ENCODE data around the gene COL6A2. TPM values are rescaled to one million over a fixed set of nuclear protein-coding genes. Genes with fewer than 3 reads are reported as not detected.
"Not testable (repeated sequence)": the region's sequence is repeated elsewhere in the genome, so short reads cannot be mapped to it uniquely, and the experiment has no call there.

The COL6A2 gene
- total RNA-seq, 1 donor from 2014 or later: 1,821 TPM

DNA sequence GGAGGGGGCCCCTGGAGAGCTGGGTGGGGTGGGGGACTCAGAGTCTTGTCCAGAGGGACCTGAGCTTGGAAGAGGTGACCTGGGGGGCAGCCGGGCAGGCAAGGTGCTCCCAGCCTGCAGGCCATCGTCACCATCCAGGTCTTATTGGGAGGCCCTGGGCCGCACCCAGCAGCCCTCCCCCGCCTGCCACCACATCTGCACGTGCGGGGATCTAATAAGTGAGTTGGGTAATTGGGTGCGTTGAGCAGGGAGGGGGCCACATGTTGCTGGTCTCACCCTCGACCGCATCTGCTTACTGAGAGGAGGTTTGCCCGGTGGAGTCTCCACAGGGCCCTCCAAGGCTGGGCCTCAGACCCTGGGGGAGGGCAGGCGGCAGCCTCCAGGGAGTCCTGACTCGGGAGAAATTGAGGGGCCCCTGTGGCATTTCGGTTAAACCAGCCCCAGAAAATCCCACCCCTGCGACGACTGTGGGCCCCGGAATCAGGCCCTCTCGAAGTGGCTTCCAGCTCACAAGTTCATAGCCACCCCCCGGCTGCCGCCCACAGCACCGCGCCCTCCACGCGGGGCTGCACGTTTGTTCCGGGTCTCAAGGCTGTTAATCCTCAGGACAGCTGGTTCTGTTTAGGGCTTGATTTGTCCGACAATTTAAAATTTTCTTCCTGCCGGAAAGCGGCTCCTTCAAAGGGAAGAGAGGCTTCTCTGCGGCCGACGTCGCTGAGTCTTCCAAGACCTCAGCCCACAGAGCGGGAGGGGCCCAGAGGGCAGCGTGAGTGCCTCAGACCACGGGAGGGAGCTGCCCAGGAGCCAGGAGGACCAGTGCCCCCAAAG is 14.7 kb upstream of the COL6A2 start:
- DNase-seq (ENCODE audit: extremely low spot score, unreplicated experiment): peak; percentile 80
- no peaks in the 10 kb centered on the region for H3K27me3 Mint-ChIP-seq (ENCODE audit: unreplicated experiment)
- H3K4me3 Mint-ChIP-seq (ENCODE audit: unreplicated experiment): no peak overlapping the region
- H3K36me3 Mint-ChIP-seq (ENCODE audit: unreplicated experiment): peaks cover 1% of the 10 kb centered on the region
- no peak overlapping the region for H3K27ac Mint-ChIP-seq (ENCODE audit: unreplicated experiment)
- TF ChIP-seq, protein P1, sequence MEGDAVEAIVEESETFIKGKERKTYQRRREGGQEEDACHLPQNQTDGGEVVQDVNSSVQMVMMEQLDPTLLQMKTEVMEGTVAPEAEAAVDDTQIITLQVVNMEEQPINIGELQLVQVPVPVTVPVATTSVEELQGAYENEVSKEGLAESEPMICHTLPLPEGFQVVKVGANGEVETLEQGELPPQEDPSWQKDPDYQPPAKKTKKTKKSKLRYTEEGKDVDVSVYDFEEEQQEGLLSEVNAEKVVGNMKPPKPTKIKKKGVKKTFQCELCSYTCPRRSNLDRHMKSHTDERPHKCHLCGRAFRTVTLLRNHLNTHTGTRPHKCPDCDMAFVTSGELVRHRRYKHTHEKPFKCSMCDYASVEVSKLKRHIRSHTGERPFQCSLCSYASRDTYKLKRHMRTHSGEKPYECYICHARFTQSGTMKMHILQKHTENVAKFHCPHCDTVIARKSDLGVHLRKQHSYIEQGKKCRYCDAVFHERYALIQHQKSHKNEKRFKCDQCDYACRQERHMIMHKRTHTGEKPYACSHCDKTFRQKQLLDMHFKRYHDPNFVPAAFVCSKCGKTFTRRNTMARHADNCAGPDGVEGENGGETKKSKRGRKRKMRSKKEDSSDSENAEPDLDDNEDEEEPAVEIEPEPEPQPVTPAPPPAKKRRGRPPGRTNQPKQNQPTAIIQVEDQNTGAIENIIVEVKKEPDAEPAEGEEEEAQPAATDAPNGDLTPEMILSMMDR (IDR thresholded peaks at IDR 0.05): no peak
- H3K9me3 Mint-ChIP-seq (ENCODE audit: unreplicated experiment): peaks cover 7% of the 10 kb centered on the region
- peaks cover 43% of the 10 kb centered on the region for H3K4me1 Mint-ChIP-seq (ENCODE audit: unreplicated experiment)

DNA sequence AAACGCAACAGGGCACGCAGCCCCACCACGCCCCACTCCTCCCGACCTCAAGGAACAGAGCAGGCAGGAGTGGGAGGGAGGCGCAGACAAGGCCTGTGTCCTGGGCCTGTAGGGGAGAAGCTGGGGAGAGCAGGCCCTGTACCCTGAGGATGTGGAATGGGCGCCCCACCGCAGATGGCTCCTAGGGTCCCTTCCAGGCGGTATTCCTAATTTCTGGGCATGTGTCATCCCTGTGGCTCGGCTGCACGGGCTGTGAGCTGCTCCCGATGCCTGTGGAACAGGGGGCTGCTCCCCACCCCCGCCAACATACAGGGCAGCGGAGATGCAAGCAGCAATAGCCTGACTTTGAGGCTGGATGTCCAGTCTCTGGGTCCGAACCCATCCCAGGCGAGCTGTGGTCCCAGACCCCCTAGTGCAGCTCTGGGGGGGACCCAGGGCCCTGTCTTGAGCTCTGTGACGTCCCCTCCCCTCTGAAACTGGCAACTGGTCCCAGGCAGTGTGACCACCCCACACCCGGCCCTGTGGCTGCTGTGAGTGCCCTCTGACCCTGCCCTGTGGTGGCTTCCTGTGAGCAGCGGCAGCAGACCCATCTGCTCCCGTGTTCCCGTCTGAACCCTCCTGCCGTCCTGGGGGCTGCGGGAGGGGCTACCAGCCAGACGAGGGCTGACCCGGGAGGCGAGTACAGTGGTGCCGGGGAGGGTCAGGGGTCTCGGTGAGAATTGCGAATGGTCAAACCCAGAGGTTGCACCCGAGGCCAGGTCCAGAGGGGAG is 13.9 kb upstream of the COL6A2 start:
- peaks cover 14% of the 10 kb centered on the region for H3K9me3 Mint-ChIP-seq (ENCODE audit: unreplicated experiment)
- no peaks in the 10 kb centered on the region for H3K27me3 Mint-ChIP-seq (ENCODE audit: unreplicated experiment)
- TF ChIP-seq, protein P1 (IDR thresholded peaks at IDR 0.05): no peak
- peaks cover 36% of the 10 kb centered on the region for H3K4me1 Mint-ChIP-seq (ENCODE audit: unreplicated experiment)
- DNase-seq (ENCODE audit: extremely low spot score, unreplicated experiment): peak; percentile 85
- no peak overlapping the region for H3K27ac Mint-ChIP-seq (ENCODE audit: unreplicated experiment)
- peaks cover 8% of the 10 kb centered on the region for H3K36me3 Mint-ChIP-seq (ENCODE audit: unreplicated experiment)
- H3K4me3 Mint-ChIP-seq (ENCODE audit: unreplicated experiment): no peak overlapping the region

DNA sequence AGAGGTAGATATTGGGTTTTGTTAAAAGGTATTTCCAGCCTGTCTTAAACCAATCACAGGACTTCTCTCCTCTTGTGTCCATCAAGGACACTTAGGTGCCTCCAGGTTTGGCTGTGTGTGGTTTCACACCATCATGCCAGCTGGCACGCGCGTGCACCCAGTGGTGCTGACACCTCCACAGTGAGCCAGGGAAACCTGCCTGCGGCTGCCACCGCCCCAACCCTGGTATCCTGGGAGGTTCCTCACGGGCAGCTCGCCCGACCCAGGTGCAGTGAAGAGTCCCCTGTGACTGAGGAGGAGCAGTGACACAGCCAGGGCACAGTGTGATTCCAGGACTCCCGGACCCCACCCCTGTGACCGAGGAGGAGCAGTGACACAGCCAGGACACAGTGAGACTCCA is 13.2 kb upstream of the COL6A2 start:
- TF ChIP-seq, protein P1 (IDR thresholded peaks at IDR 0.05): no peak
- peak; percentile 80 for DNase-seq (ENCODE audit: extremely low spot score, unreplicated experiment)
- Mint-ChIP-seq H3K36me3 (ENCODE audit: unreplicated experiment) (peaks cover 8% of the 10 kb centered on the region), H3K27me3 (ENCODE audit: unreplicated experiment) (no peaks in the 10 kb centered on the region), H3K27ac (ENCODE audit: unreplicated experiment) (no peak overlapping the region), H3K4me3 (ENCODE audit: unreplicated experiment) (no peak overlapping the region), H3K4me1 (ENCODE audit: unreplicated experiment) (peaks cover 29% of the 10 kb centered on the region), H3K9me3 (ENCODE audit: unreplicated experiment) (peaks cover 14% of the 10 kb centered on the region)

DNA sequence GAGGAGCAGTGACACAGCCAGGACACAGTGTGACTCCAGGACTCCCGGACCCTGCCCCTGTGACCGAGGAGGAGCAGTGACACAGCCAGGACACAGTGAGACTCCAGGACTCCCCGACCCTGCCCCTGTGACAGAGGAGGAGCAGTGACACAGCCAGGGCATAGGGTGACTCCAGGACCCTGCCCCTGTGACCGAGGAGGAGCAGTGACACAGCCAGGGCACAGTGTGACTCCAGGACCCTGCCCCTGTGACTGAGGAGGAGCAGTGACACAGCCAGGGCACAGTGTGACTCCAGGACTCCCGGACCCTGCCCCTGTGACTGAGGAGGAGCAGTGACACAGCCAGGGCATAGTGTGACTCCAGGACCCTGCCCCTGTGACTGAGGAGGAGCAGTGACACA is 12.7 kb upstream of the COL6A2 start:
- not testable (repeated sequence) for H3K27me3 Mint-ChIP-seq (ENCODE audit: unreplicated experiment); H3K36me3 Mint-ChIP-seq (ENCODE audit: unreplicated experiment); H3K27ac Mint-ChIP-seq (ENCODE audit: unreplicated experiment); H3K4me3 Mint-ChIP-seq (ENCODE audit: unreplicated experiment)
- peaks cover 24% of the 10 kb centered on the region for H3K4me1 Mint-ChIP-seq (ENCODE audit: unreplicated experiment)
- H3K9me3 Mint-ChIP-seq (ENCODE audit: unreplicated experiment): peaks cover 14% of the 10 kb centered on the region
- DNase-seq (ENCODE audit: extremely low spot score, unreplicated experiment): peak; percentile 53

DNA sequence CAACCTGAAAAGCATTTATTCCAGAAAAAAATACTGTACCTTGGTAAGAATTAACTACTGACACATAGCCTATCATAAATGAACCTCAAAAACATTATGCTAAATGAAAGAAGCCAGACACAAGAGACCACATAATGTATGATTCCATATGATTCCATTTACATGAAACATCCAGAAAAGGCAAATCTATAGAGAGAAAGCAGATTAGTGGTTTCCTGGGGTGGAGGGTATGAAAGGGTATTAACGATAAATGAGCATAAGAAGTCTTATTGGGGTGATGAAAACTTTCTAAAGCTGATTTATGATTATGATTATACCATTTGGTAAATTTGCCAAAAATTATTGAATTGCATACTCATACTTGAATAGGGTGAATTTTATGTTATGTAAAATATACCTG is 10.3 kb upstream of the COL6A2 start:
- no peak overlapping the region for H3K27ac Mint-ChIP-seq (ENCODE audit: unreplicated experiment)

More for the DNA sequence above, 10.3 kb upstream of the COL6A2 start:
- peaks cover 14% of the 10 kb centered on the region for H3K9me3 Mint-ChIP-seq (ENCODE audit: unreplicated experiment)
- H3K27me3 Mint-ChIP-seq (ENCODE audit: unreplicated experiment): no peaks in the 10 kb centered on the region
- TF ChIP-seq, protein P1 (IDR thresholded peaks at IDR 0.05): no peak
- H3K36me3 Mint-ChIP-seq (ENCODE audit: unreplicated experiment): peaks cover 8% of the 10 kb centered on the region
- H3K4me3 Mint-ChIP-seq (ENCODE audit: unreplicated experiment): no peak overlapping the region
- H3K4me1 Mint-ChIP-seq (ENCODE audit: unreplicated experiment): peaks cover 18% of the 10 kb centered on the region
- no peak for DNase-seq (ENCODE audit: extremely low spot score, unreplicated experiment)
